Colonic mucosa (tissue), 4 donors: ENCODE measurements around the gene LIN28A. TPM values are rescaled to one million over a fixed set of nuclear protein-coding genes. Genes with fewer than 3 reads are reported as not detected.

Experiments
- DNase-seq: peaks from one replicate; pipeline ENCODE4 v3.0.0-alpha.2; 2020
- H3K27ac ChIP-seq: fragments of 200-600 bp; one replicate; pipeline ENCODE4 v1.8.0; 2021
- H3K27me3 ChIP-seq: fragments of 200-600 bp; one replicate; pipeline ENCODE4 v1.8.0; 2021
- H3K36me3 ChIP-seq: fragments of 200-600 bp; one replicate; pipeline ENCODE4 v1.8.0; 2021
- H3K4me1 ChIP-seq: fragments of 200-600 bp; one replicate; pipeline ENCODE4 v1.8.0; 2021; ENCODE audit warnings: mild to moderate bottlenecking
- H3K4me3 ChIP-seq: fragments of 200-600 bp; one replicate; pipeline ENCODE4 v1.8.0; 2021
- H3K9ac ChIP-seq, 2 donors: one replicate each; pipeline ENCODE4 v1.7.0; 2013; ENCODE audit warnings: control low read depth in 2 of 2, low read depth in 2 of 2, low read length in 2 of 2
- H3K9me3 ChIP-seq: fragments of 200-600 bp; one replicate; pipeline ENCODE4 v1.8.0; 2021
- CTCF ChIP-seq: fragments of 200-600 bp; IDR thresholded peaks from one replicate; pipeline ENCODE4 v1.8.0; 2022; ENCODE audit warnings: antibody characterized with exemption, mild to moderate bottlenecking
- intact Hi-C: fragments of 100-400 bp; cut with DNase I; formaldehyde crosslinking; loops from one replicate; pipeline ENCODE4 v1.14.1; 2022
- total RNA-seq, 2 donors: library from RNA; stranded (reverse); fragmentation: NEBNext Ultra II Directional in 1 of 2; extraction: Animal tissue kit (Norgen Biotek cat#: 25700) in 1 of 2; gene quantifications; one replicate each; pipeline ENCODE4 v1.2.1, GENCODE V29; 2021
- donor health status: healthy.
- donor health status: DM: no; HTN: no; CAD: no.
- donor health status: DM: no; HTN: no; CAD: no.

The LIN28A gene
- total RNA-seq, 2 donors from 2014 or later: 1.4 TPM; not detected in 1

DNA sequence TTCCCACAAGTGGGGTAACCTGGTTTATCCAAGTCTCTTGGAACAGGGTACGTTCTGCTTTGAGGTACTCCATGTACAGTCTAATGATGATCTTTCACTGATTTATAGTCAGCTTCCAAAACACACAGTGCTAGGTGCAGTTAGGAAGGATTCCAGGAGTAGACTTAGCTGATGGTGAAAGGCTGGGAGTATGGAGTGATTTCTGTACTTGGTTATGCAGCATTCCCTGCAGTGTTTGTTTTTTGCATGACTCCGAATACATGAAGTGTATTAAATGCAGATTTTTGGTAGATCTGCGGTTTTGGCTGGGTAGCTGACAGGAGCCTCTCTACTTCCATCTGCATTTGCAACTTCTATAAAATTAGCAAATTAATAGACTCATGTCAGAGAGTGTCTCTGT lies 65.4 kb downstream of the LIN28A start:
- no peak overlapping the region for H3K4me3 ChIP-seq
- H3K27ac ChIP-seq: no peak overlapping the region

GRCh38 chr1:26476958-26477357 lies 66.3 kb downstream of the LIN28A start:
- no peak overlapping the region for H3K27ac ChIP-seq
- H3K4me1 ChIP-seq: peaks cover 9% of the 10 kb centered on the region
- TF ChIP-seq CTCF: no peak
- intact Hi-C loops: no loop called here
- no peaks in the 10 kb centered on the region for H3K27me3 ChIP-seq
- DNase-seq: no peak
- H3K36me3 ChIP-seq: no peaks in the 10 kb centered on the region
- no peaks in the 10 kb centered on the region for H3K9me3 ChIP-seq
- no peak overlapping the region for H3K4me3 ChIP-seq
- no peak overlapping the region for H3K9ac ChIP-seq

More for the DNA sequence above, 65.4 kb downstream of the LIN28A start:
- Histone ChIP-seq H3K4me1 (peaks cover 15% of the 10 kb centered on the region), H3K9me3 (no peaks in the 10 kb centered on the region), H3K9ac (no peak overlapping the region), H3K36me3 (no peaks in the 10 kb centered on the region), H3K27me3 (no peaks in the 10 kb centered on the region)
- intact Hi-C loops: no loop called here
- TF ChIP-seq CTCF: no peak
- no peak for DNase-seq

GRCh38 chr1:26477446-26478152 lies 67.0 kb downstream of the LIN28A start:
- Histone ChIP-seq H3K27ac (no peak overlapping the region), H3K27me3 (no peaks in the 10 kb centered on the region), H3K4me1 (peaks cover 9% of the 10 kb centered on the region), H3K36me3 (no peaks in the 10 kb centered on the region), H3K9ac (no peak overlapping the region), H3K9me3 (no peaks in the 10 kb centered on the region), H3K4me3 (no peak overlapping the region)
- intact Hi-C loops: no loop called here
- no peak for DNase-seq
- TF ChIP-seq CTCF: no peak

- H3K4me1 ChIP-seq: peaks cover 9% of the 10 kb centered on the region
- DNase-seq: no peak
- H3K4me3 ChIP-seq: no peak overlapping the region
- no peak overlapping the region for H3K9ac ChIP-seq
- H3K9me3 ChIP-seq: no peaks in the 10 kb centered on the region
- no peaks in the 10 kb centered on the region for H3K36me3 ChIP-seq
- H3K27me3 ChIP-seq: no peaks in the 10 kb centered on the region
- intact Hi-C loops: no loop called here
- no peak for TF ChIP-seq CTCF
- no peak overlapping the region for H3K27ac ChIP-seq
Observed at GRCh38 chr1:26478159-26478558, 67.5 kb downstream of the LIN28A start.

DNA sequence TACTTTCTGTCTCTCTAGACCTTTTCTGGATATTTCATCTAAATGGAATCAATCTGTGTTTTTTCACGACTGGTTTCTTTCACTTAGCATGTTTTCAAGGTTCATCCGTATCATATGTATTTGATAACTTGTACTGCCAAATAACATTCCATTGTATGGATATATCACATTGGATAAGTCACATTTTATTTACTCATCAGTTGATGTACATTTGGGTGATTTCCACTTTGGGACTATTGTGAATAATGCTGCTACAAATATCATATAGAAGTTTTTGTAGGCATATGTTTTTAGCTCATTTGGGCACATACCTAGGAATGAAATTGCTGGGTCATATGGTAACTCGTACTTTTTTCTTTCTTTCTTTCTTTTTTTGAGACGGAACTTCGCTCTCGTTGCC lies 68.4 kb downstream of the LIN28A start:
- Histone ChIP-seq H3K9me3 (no peaks in the 10 kb centered on the region), H3K4me1 (peaks cover 2% of the 10 kb centered on the region), H3K27me3 (no peaks in the 10 kb centered on the region), H3K9ac (no peak overlapping the region), H3K4me3 (no peak overlapping the region), H3K27ac (no peak overlapping the region), H3K36me3 (no peaks in the 10 kb centered on the region)
- intact Hi-C loops: no loop called here
- DNase-seq: no peak
- no peak for TF ChIP-seq CTCF

Other genes with a start within 250 kb of the LIN28A start
- not detected for gene C1orf232, start 241.9 kb upstream of the LIN28A start, total RNA-seq
- gene ZNF593, start 240.9 kb upstream of the LIN28A start, total RNA-seq: 10 to 100 TPM; 22.0 to 47.7 TPM
- not detected for gene ZNF593OS, start 239.0 kb upstream of the LIN28A start, total RNA-seq
- gene CNKSR1, start 233.3 kb upstream of the LIN28A start, total RNA-seq: 10 to 100 TPM; 35.3 to 46.8 TPM
- not detected for gene CATSPER4, start 220.2 kb upstream of the LIN28A start, total RNA-seq
- gene CEP85, start 176.6 kb upstream of the LIN28A start, total RNA-seq: 10 to 100 TPM; 10.7 to 18.8 TPM
- 100 to 1,000 TPM; 361 to 478 TPM for gene SH3BGRL3, start 130.7 kb upstream of the LIN28A start, total RNA-seq
- gene UBXN11, start 104.2 kb upstream of the LIN28A start, total RNA-seq: 10 to 100 TPM in 1 of 2 donors, 1 to 10 TPM in 1; 8.7 to 25.7 TPM
- gene CD52, start 92.9 kb upstream of the LIN28A start, total RNA-seq: 10 to 100 TPM in 1 of 2 donors, 1 to 10 TPM in 1; 9.4 to 13.1 TPM
- 10 to 100 TPM; 12.8 to 30.3 TPM for gene CRYBG2, start 56.7 kb upstream of the LIN28A start, total RNA-seq
- gene ZNF683, start 38.1 kb upstream of the LIN28A start, total RNA-seq: under 1 TPM in 1 of 2 donors, not detected in 1; 0.47 TPM
- 10 to 100 TPM; 83.5 to 88.5 TPM for gene DHDDS, start 21.5 kb downstream of the LIN28A start, total RNA-seq
- gene HMGN2, start 61.6 kb downstream of the LIN28A start, total RNA-seq: 100 to 1,000 TPM; 332 to 758 TPM
- gene RPS6KA1, start 118.9 kb downstream of the LIN28A start, total RNA-seq: 100 to 1,000 TPM; 174 to 198 TPM